H9 (cell line): ENCODE data around the gene SDK2. TPM values are rescaled to one million over a fixed set of nuclear protein-coding genes. Genes with fewer than 3 reads are reported as not detected.

Experiments
- DNase-seq: peaks from one replicate; pipeline ENCODE4 v3.0.0-alpha.2; 2017
- H2AFZ ChIP-seq: one replicate; pipeline ENCODE4 v1.6.1; 2013; ENCODE audit warnings: mild to moderate bottlenecking, low read length, control low read depth, moderate library complexity
- H2AK5ac ChIP-seq: 2 replicates; pipeline ENCODE4 v1.6.1; 2013; ENCODE audit warnings: low read length, control low read depth, mixed read lengths; ENCODE audit not compliant: insufficient read length
- H2BK120ac ChIP-seq: one replicate; pipeline ENCODE4 v1.6.1; 2013; ENCODE audit warnings: low read depth, mild to moderate bottlenecking, low read length, control low read depth, inconsistent platforms; ENCODE audit not compliant: poor library complexity, severe bottlenecking
- H2BK12ac ChIP-seq: 2 replicates; pipeline ENCODE4 v1.6.1; 2013; ENCODE audit warnings: low read length, control low read depth, mixed read lengths, low read depth; ENCODE audit not compliant: insufficient read length
- H2BK15ac ChIP-seq: 2 replicates; pipeline ENCODE4 v1.6.1; 2013; ENCODE audit warnings: low read depth, low read length, control low read depth
- H2BK20ac ChIP-seq: one replicate; pipeline ENCODE4 v1.6.1; 2013; ENCODE audit warnings: low read depth, mild to moderate bottlenecking, low read length, control low read depth, inconsistent platforms; ENCODE audit not compliant: poor library complexity, severe bottlenecking
- H2BK5ac ChIP-seq: 2 replicates; pipeline ENCODE4 v1.6.1; 2013; ENCODE audit warnings: low read length, control low read depth, mixed read lengths; ENCODE audit not compliant: insufficient read length
- H3K14ac ChIP-seq: 2 replicates; pipeline ENCODE4 v1.6.1; 2013; ENCODE audit warnings: low read length, control low read depth; ENCODE audit not compliant: insufficient read depth
- H3K18ac ChIP-seq: 2 replicates; pipeline ENCODE4 v1.6.1; 2013; ENCODE audit warnings: low read depth, mild to moderate bottlenecking, mixed read lengths, low read length, control low read depth; ENCODE audit not compliant: insufficient read length
- H3K23ac ChIP-seq: 2 replicates; pipeline ENCODE4 v1.6.1; 2013; ENCODE audit warnings: low read length, control low read depth, mixed read lengths, low read depth; ENCODE audit not compliant: insufficient read length
- H3K23me2 ChIP-seq: 2 replicates; pipeline ENCODE4 v1.6.1; 2013; ENCODE audit warnings: low read depth, mild to moderate bottlenecking, mixed read lengths, low read length, control low read depth; ENCODE audit not compliant: insufficient read length, poor library complexity, severe bottlenecking
- H3K27ac ChIP-seq: 2 replicates; pipeline ENCODE4 v1.5.1; 2013; ENCODE audit warnings: low read length, control low read depth, mixed read lengths, low read depth; ENCODE audit not compliant: insufficient read length
- H3K27me3 ChIP-seq: 2 replicates; pipeline ENCODE4 v1.6.1; 2013; ENCODE audit warnings: low read length, control low read depth, inconsistent platforms; ENCODE audit not compliant: insufficient read depth
- H3K4ac ChIP-seq: 2 replicates; pipeline ENCODE4 v1.6.1; 2013; ENCODE audit warnings: low read depth, mild to moderate bottlenecking, control low read depth, inconsistent platforms, low read length, moderate library complexity
- H3K4me1 ChIP-seq: 2 replicates; pipeline ENCODE4 v1.6.1; 2013; ENCODE audit warnings: low read length, control low read depth, inconsistent platforms; ENCODE audit not compliant: insufficient read depth
- H3K4me2 ChIP-seq: 2 replicates; pipeline ENCODE4 v1.6.1; 2013; ENCODE audit warnings: low read length, control low read depth, mixed read lengths; ENCODE audit not compliant: insufficient read length, insufficient read depth
- H3K56ac ChIP-seq: 2 replicates; pipeline ENCODE4 v1.6.1; 2013; ENCODE audit warnings: low read depth, mild to moderate bottlenecking, mixed read lengths, low read length, control low read depth; ENCODE audit not compliant: insufficient read length
- H3K79me1 ChIP-seq: 2 replicates; pipeline ENCODE4 v1.6.1; 2013; ENCODE audit warnings: low read depth, mild to moderate bottlenecking, moderate library complexity, low read length, control low read depth, inconsistent platforms; ENCODE audit not compliant: insufficient read depth, poor library complexity, severe bottlenecking
- H3K79me2 ChIP-seq: 2 replicates; pipeline ENCODE4 v1.6.1; 2013; ENCODE audit warnings: low read length, control low read depth, inconsistent platforms; ENCODE audit not compliant: insufficient read depth
- H3K9ac ChIP-seq: 2 replicates; pipeline ENCODE4 v1.6.1; 2013; ENCODE audit warnings: low read length, control low read depth, mixed read lengths; ENCODE audit not compliant: insufficient read length; ENCODE audit errors: extremely low read depth
- H3K9me3 ChIP-seq: one replicate; pipeline ENCODE4 v1.6.1; 2013; ENCODE audit warnings: low read depth, low read length, inconsistent platforms; ENCODE audit not compliant: control insufficient read depth
- H3T11ph ChIP-seq: one replicate; pipeline ENCODE4 v1.6.1; 2013; ENCODE audit warnings: mild to moderate bottlenecking, low read length, control low read depth, inconsistent platforms
- H4K20me1 ChIP-seq: one replicate; pipeline ENCODE4 v1.6.1; 2013; ENCODE audit not compliant: control insufficient read depth, insufficient read length, insufficient read depth
- H4K5ac ChIP-seq: 2 replicates; pipeline ENCODE4 v1.6.1; 2013; ENCODE audit warnings: low read depth, mild to moderate bottlenecking, mixed read lengths, low read length, control low read depth; ENCODE audit not compliant: insufficient read length
- H4K8ac ChIP-seq: replicated peaks from 2 replicates; pipeline ENCODE4 v1.6.1; 2013; ENCODE audit warnings: low read length, control low read depth, mixed read lengths, low read depth; ENCODE audit not compliant: insufficient read length
- H4K91ac ChIP-seq: 2 replicates; pipeline ENCODE4 v1.6.1; 2013; ENCODE audit warnings: low read depth, mild to moderate bottlenecking, moderate library complexity, mixed read lengths, low read length, control low read depth; ENCODE audit not compliant: insufficient read length
- H3K27ac Mint-ChIP-seq, 3 experiments: 2 replicates in 2 of 3; 3 replicates in 1 of 3; pipeline ENCODE4 v1.8.0; 2020 to 2021; ENCODE audit warnings: mixed read lengths in 3 of 3, mild to moderate bottlenecking in 1 of 3, moderate library complexity in 1 of 3
- H3K27me3 Mint-ChIP-seq: 2 replicates; pipeline ENCODE4 v1.8.0; 2021; ENCODE audit warnings: low read depth, mild to moderate bottlenecking, moderate library complexity, mixed read lengths
- H3K36me3 Mint-ChIP-seq, 3 experiments: 2 replicates in 2 of 3; 3 replicates in 1 of 3; pipeline ENCODE4 v1.8.0; 2020 to 2021; ENCODE audit warnings: low read depth in 3 of 3, mixed read lengths in 3 of 3; ENCODE audit not compliant: insufficient read depth in 1 of 3
- H3K4me1 Mint-ChIP-seq, 2 experiments: 2 replicates each; pipeline ENCODE4 v1.8.0; 2020; ENCODE audit warnings: mixed read lengths in 2 of 2
- H3K4me3 Mint-ChIP-seq, 2 experiments: 2 replicates in 1 of 2; 3 replicates in 1 of 2; pipeline ENCODE4 v1.8.0; 2020 to 2021; ENCODE audit warnings: mild to moderate bottlenecking in 2 of 2, mixed read lengths in 2 of 2, moderate library complexity in 1 of 2
- H3K9me3 Mint-ChIP-seq, 2 experiments: 2 replicates in 1 of 2; 3 replicates in 1 of 2; pipeline ENCODE4 v1.8.0; 2020; ENCODE audit warnings: mild to moderate bottlenecking in 2 of 2, mixed read lengths in 2 of 2, moderate library complexity in 1 of 2
- WGBS: extraction: QIAGEN DNeasy Blood & Tissue Kit; methylation state at CpG from one replicate; pipeline ENCODE4 v1.1.7; 2013; ENCODE audit warnings: missing lambda C conversion rate, low lambda C conversion rate, mixed read lengths; ENCODE audit not compliant: insufficient read length; ENCODE audit errors: extremely low coverage; 5-methylcytosine and 5-hydroxymethylcytosine counted together
- total RNA-seq: library from RNA; stranded (reverse); gene quantifications from 2 replicates; pipeline ENCODE4 v1.2.1, GENCODE V29; 2021
- TF ChIP-seq, protein P1 (sequence below): fragments of 200-600 bp; sonication (generic); conservative IDR thresholded peaks from 3 replicates; pipeline ENCODE4 v1.8.0; 2021; ENCODE audit warnings: antibody characterized with exemption, mild to moderate bottlenecking

Gene SDK2
- total RNA-seq, 1 experiment from 2014 or later, result 9.1 TPM

DNA sequence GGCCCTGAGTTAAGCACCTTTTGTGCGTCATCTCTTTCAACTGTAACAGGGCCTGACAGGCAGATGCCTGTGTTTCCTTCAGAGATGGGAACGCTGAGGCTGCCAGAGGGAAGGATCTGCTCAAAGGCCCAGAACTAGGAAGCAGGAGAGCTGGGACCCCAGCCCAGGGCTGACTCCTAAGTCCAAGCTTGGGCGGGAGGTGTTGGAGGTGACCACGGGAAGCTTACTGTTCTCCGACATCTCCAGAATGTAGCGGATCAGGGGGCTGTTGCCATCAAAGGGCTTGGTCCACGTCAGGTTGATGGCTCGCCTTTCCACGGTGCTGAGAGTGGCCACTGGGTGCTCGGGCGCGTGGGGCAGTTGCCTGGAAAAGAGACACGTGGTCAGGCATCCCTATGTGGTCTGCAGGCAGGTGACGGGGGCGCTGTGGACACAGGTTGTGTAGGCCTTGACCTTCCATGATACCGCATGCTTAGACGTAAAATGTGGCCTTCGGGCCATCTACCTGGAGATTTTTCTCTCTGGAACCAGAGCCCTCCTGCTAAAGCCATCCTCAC lies 221.0 kb downstream of the SDK2 start:
- no peak overlapping the region for H3K9ac ChIP-seq
- H2AK5ac ChIP-seq, result no peak overlapping the region
- DNase-seq, result peak; percentile 30
- no peak overlapping the region for H4K8ac ChIP-seq
- Mint-ChIP-seq H3K4me1 (no peaks in the 10 kb centered on the region), H3K4me3 (no peak overlapping the region), H3K27me3 (no peaks in the 10 kb centered on the region), H3K27ac (peak overlapping the region in 1 of 3 experiments; percentile 85; a peak in 1 of 7 replicates), H3K9me3 (no peaks in the 10 kb centered on the region), H3K36me3 (peaks cover 0 to 49% (median 7%) of the 10 kb centered on the region in 3 experiments; a peak in 4 of 7 replicates)
- H4K91ac ChIP-seq, result no peak overlapping the region
- H3K4ac ChIP-seq, result no peak overlapping the region
- H3K4me1 ChIP-seq, result no peaks in the 10 kb centered on the region
- H2BK20ac ChIP-seq, result no peak overlapping the region
- no peak overlapping the region for H3K23ac ChIP-seq
- no peaks in the 10 kb centered on the region for H3K79me2 ChIP-seq
- H2BK12ac ChIP-seq, result no peak overlapping the region
- WGBS, result no CpG with 5 or more reads among the region's 18 CpGs
- H3K9me3 ChIP-seq, result no peaks in the 10 kb centered on the region
- H4K20me1 ChIP-seq, result no peaks in the 10 kb centered on the region
- no peak overlapping the region for H2AFZ ChIP-seq
- H3K56ac ChIP-seq, result no peak overlapping the region
- H3K23me2 ChIP-seq, result no peaks in the 10 kb centered on the region
- H3T11ph ChIP-seq, result no peak overlapping the region
- H4K5ac ChIP-seq, result no peak overlapping the region
- H3K18ac ChIP-seq, result no peak overlapping the region
- H3K4me2 ChIP-seq, result no peak overlapping the region
- no peak overlapping the region for H2BK120ac ChIP-seq
- no peak overlapping the region for H3K27ac ChIP-seq
- H3K14ac ChIP-seq, result no peak overlapping the region
- H3K27me3 ChIP-seq, result no peaks in the 10 kb centered on the region
- H2BK15ac ChIP-seq, result no peak overlapping the region
- H3K79me1 ChIP-seq, result no peaks in the 10 kb centered on the region
- TF ChIP-seq, protein P1, sequence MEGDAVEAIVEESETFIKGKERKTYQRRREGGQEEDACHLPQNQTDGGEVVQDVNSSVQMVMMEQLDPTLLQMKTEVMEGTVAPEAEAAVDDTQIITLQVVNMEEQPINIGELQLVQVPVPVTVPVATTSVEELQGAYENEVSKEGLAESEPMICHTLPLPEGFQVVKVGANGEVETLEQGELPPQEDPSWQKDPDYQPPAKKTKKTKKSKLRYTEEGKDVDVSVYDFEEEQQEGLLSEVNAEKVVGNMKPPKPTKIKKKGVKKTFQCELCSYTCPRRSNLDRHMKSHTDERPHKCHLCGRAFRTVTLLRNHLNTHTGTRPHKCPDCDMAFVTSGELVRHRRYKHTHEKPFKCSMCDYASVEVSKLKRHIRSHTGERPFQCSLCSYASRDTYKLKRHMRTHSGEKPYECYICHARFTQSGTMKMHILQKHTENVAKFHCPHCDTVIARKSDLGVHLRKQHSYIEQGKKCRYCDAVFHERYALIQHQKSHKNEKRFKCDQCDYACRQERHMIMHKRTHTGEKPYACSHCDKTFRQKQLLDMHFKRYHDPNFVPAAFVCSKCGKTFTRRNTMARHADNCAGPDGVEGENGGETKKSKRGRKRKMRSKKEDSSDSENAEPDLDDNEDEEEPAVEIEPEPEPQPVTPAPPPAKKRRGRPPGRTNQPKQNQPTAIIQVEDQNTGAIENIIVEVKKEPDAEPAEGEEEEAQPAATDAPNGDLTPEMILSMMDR, result no peak
- no peak overlapping the region for H2BK5ac ChIP-seq
